ENCODE measurements around the gene PLPP6.

DNA sequence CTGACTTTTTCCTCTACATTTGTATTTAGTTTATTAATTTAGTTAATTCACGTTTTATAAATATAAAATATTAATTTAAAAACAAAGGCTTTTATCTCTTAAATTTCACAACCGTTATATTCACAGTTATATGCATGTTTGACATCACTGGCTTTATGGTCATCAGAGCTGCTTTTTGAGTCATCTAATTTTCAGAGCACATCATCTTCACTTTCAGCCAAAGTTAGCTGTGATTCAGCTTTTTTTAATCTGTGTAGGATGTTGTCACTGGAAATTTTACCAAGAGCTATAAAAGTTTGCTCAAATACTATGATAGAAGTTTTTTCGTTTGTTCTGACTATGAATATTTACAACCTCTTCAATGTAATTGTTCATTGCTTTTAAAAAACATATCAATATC lies 29.7 kb downstream of the PLPP6 start:
- TF ChIP-seq GABPA (IDR thresholded peaks at IDR 0.05; ENCODE audit: borderline replicate concordance, insufficient read depth, low read length): no peak
- no peak for TF ChIP-seq SP1 (IDR thresholded peaks at IDR 0.05; ENCODE audit: low read depth, low read length)
- TF ChIP-seq KDM5A (IDR thresholded peaks at IDR 0.05; ENCODE audit: low read length): no peak
- TF ChIP-seq NANOG (IDR thresholded peaks at IDR 0.05; ENCODE audit: insufficient read depth, low read depth, low read length, poor library complexity, severe bottlenecking): no peak
- no peak for TF ChIP-seq CTCF (IDR thresholded peaks at IDR 0.05; ENCODE audit: control extremely low read depth in 1 of 3, insufficient read depth in 1 of 3, low read depth in 1 of 3, low read length in 3 of 3)
- no peak for TF ChIP-seq JUND (IDR thresholded peaks at IDR 0.05; ENCODE audit: low read length)
- no peak for TF ChIP-seq POLR2A (IDR thresholded peaks at IDR 0.05; ENCODE audit: control extremely low read depth in 1 of 2, low read depth in 2 of 2, low read length in 2 of 2)
- no peak for TF ChIP-seq BRCA1 (IDR thresholded peaks at IDR 0.05; ENCODE audit: low read depth, low read length)
- no peak for TF ChIP-seq USF2 (IDR thresholded peaks at IDR 0.05; ENCODE audit: low read length)
- no peak for TF ChIP-seq CREB1 (IDR thresholded peaks at IDR 0.05)
- TF ChIP-seq SIN3A (conservative IDR thresholded peaks at IDR 0.05 in 1 of 2, IDR thresholded peaks at IDR 0.05 in 1 of 2; ENCODE audit: low read depth in 1 of 2, low read length in 2 of 2): no peak
- no peak for TF ChIP-seq RNF2 (IDR thresholded peaks at IDR 0.05; ENCODE audit: borderline replicate concordance, low read depth, low read length, missing control alignments, poor library complexity, severe bottlenecking)

Measured in H1 (cell line).